ENCODE measurements around the gene ZNHIT1.

ZNHIT1 gene

DNA sequence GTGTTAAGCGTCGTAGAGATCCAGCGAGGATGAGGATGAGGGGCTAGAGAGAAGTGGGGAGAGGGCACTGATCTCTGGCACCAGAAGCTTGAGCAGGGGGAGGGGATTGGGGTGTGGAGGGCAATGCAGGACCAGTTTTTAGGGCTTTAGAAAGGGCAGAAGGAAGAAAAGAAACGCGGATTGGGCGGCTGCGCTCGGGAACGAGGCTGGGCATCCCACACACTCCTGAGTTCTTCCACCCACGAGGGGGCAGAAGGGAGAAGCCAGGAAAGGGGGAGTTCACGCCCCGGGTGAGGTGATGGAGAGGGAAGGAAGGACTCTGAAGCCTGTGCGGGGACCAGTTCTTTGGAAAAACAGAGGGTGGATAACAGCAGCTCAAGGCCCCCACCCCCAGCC, 46.5 kb upstream of the ZNHIT1 start:
- TF ChIP-seq, protein P1, sequence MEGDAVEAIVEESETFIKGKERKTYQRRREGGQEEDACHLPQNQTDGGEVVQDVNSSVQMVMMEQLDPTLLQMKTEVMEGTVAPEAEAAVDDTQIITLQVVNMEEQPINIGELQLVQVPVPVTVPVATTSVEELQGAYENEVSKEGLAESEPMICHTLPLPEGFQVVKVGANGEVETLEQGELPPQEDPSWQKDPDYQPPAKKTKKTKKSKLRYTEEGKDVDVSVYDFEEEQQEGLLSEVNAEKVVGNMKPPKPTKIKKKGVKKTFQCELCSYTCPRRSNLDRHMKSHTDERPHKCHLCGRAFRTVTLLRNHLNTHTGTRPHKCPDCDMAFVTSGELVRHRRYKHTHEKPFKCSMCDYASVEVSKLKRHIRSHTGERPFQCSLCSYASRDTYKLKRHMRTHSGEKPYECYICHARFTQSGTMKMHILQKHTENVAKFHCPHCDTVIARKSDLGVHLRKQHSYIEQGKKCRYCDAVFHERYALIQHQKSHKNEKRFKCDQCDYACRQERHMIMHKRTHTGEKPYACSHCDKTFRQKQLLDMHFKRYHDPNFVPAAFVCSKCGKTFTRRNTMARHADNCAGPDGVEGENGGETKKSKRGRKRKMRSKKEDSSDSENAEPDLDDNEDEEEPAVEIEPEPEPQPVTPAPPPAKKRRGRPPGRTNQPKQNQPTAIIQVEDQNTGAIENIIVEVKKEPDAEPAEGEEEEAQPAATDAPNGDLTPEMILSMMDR (IDR thresholded peaks at IDR 0.05; ENCODE audit: control insufficient read depth, extremely low read depth, insufficient read depth), result no peak
- H3K4me3 ChIP-seq (ENCODE audit: low read depth, low read length), result no peak overlapping the region
- DNase-seq (ENCODE audit: low read depth), result no peak

DNA sequence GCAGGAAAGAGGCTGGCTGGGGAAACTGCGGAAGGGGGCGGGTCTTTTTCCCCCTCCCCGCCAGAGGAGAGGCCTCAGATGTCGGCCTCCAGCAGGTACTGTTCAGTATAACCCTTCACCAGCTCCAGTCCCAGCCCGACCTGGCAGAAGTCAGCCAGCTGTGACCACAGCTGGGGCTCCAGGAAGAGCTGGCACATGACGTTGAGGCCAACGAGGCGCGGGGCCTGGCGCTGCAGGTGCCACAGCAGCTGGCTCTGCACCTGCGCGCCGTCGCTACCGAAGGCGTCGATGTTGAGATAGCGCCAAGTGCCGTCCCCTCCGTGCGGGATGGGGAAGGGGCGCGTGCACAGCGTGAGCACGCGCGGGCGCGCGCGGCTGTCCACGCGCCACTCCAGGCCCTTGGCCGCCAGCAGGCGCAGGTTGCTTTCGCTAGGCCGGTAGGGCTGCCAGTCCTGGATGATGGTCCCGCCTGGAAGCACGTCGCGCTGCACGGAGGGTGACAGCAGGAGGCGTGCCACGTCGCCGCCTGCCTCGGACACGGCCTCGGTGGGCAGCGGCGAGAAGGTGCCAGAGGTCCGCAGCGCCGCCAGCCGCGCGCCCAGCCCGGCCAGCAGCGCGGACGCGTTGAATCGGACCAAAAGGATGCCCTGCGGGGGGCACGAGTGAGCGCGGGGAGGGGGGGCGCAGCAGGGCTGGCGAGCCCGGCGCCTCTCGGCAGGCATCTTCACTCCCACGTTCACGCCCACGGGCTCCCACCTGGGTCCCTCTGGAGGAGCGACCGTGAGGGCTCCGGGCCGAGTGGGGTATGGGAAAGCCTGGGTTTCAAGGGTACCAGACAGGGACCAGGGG, 45.7 kb upstream of the ZNHIT1 start:
- no peak overlapping the region for H3K4me3 ChIP-seq (ENCODE audit: low read depth, low read length)
- DNase-seq (ENCODE audit: low read depth), result no peak
- TF ChIP-seq, protein P1 (IDR thresholded peaks at IDR 0.05; ENCODE audit: control insufficient read depth, extremely low read depth, insufficient read depth), result no peak

DNA sequence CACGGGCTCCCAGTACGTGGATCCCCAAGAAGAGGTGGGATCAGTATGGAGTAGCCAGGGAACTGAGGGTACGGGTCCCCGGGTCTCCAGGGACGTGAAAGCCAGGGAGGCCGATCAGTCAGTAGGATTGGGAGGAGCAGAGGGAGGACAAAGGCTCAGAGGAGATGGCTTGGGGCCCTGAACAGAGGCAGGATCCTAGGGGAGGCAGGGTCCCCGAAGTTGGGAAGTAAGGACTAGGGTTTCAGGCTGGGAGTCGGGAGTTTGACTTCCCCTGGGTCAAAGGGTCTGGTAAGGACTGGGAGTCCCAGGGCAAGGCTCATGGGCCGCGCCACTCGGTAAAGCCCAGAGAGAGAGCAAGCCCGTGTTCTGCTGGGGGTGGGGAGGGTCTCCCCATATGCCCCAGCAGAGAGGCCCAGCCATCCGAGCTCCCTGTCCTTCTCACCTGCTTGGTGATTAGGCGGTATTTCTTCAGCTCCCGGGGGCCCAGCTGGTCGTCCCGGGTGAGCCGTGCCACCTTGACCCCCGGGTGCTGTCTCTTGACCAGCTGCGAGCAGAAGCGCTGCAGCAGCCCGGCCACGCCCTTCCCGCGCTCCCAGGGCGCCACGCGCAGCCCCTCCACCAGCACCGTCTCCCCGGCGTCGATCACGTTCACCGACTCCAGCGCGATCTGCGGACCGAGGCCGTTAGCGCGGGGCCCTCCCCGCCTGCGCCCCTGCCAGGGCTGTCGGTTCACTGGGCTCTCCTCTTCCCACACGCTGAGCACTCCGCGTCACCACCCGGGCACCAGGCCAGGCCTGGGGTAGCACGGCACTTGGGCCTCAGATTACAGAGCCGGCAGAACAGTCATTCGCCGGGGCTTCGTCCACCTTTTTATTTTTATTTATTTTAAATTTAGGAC, 44.9 kb upstream of the ZNHIT1 start:
- no peak overlapping the region for H3K4me3 ChIP-seq (ENCODE audit: low read depth, low read length)
- TF ChIP-seq, protein P1 (IDR thresholded peaks at IDR 0.05; ENCODE audit: control insufficient read depth, extremely low read depth, insufficient read depth), result no peak
- no peak for DNase-seq (ENCODE audit: low read depth)

DNA sequence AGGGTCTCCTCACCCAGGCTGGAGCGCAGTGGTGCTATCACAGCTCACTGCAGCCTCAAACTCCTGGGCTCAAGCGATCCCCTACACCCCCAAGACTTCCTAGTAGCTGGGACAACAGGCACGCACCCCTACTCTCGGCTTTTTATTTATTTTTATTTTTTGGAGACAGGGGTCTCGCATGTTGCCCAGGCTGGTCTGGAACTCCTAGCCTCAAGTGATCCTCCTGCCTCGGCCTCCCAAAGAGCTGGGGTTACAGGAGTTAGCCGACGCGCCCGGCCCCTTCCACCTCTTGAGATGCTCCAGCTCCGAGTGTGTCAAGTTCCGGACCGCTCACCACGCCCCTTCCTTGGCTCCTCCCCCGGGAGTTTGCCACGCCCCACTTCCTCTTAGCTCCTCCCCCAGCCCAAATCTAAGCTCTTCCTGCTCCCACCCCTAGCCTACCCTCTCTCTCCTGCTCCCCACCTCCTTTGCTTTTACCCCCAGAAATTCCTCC, 44.2 kb upstream of the ZNHIT1 start:
- TF ChIP-seq, protein P1 (IDR thresholded peaks at IDR 0.05; ENCODE audit: control insufficient read depth, extremely low read depth, insufficient read depth), result no peak
- DNase-seq (ENCODE audit: low read depth), result no peak
- H3K4me3 ChIP-seq (ENCODE audit: low read depth, low read length), result no peak overlapping the region

DNA sequence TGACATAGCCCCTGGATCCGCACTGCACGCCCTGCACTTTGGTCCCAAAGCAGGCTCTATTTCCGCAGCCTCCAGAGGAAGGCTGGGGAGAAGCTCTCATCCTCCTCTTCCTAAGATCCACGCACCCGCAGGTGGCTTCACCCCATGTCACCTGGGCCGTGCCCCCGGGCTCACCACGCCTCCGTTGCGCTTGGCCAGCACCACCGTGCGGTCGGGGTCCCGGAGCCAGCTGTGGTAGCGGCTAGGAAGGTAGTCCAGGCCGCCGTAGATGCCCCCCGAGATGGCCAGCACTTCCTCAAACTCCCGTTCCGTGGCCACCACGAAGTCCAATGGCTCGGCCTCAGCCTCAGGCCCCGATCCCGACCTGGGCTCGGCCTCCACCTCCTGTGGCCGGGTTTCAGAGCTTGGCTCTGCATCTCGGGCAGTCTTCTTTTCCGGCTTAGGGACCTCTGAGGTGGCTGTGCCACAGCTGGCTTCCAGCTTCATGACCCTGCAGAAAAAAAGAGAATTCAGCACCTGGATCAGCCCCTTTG, 43.6 kb upstream of the ZNHIT1 start:
- no peak for DNase-seq (ENCODE audit: low read depth)
- no peak overlapping the region for H3K4me3 ChIP-seq (ENCODE audit: low read depth, low read length)
- TF ChIP-seq, protein P1 (IDR thresholded peaks at IDR 0.05; ENCODE audit: control insufficient read depth, extremely low read depth, insufficient read depth), result no peak

DNA sequence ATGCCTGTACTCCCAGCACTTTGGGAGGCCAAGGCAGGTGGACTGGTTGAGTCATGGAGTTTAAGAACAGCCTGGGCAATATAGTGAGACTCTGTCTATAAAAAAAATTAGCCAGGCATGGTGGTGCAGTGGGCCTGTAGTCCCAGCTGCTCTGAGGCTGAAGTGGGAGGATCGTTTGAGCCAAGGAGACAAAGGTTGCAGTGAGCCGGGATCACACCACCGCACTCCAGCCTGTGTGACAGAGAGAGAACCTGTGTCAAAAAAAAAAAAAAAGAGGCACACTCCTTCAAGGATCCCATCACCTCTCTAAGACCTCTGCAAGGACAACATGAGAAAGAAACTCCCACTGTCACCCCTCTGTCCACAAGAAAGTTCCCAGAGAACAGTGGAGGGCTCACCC, 42.3 kb upstream of the ZNHIT1 start:
- H3K4me3 ChIP-seq (ENCODE audit: low read depth, low read length), result no peak overlapping the region
- TF ChIP-seq, protein P1 (IDR thresholded peaks at IDR 0.05; ENCODE audit: control insufficient read depth, extremely low read depth, insufficient read depth), result no peak
- DNase-seq (ENCODE audit: low read depth), result no peak
